ENCODE data around the gene NHLH2. TPM values are rescaled to one million over a fixed set of nuclear protein-coding genes. Genes with fewer than 3 reads are reported as not detected.
A peak's percentile ranks its signal among the peaks of the same experiment; 100 is the strongest.

The NHLH2 gene
- total RNA-seq, 1 donor from 2014 or later, result not detected

GRCh38 chr1:115842948-115843347 is 2.0 kb upstream of the NHLH2 start:
- DNase-seq (ENCODE audit: low spot score in 2 of 2), result no peak
- Histone ChIP-seq H3K9me3 (no peaks in the 10 kb centered on the region), H3K27me3 (peaks cover 14% of the 10 kb centered on the region), H3K36me3 (no peaks in the 10 kb centered on the region), H3K27ac (no peak overlapping the region), H3K4me1 (peaks cover 3 to 10% of the 10 kb centered on the region in 2 donors), H3K4me3 (no peak overlapping the region)
- intact Hi-C loops (cut with DNase I), result no loop called here
- no peak for TF ChIP-seq CTCF (IDR thresholded peaks at IDR 0.05)

- Histone ChIP-seq H3K4me1 (peaks cover 3 to 11% of the 10 kb centered on the region in 2 donors), H3K27ac (no peak overlapping the region), H3K27me3 (peaks cover 23% of the 10 kb centered on the region), H3K9me3 (no peaks in the 10 kb centered on the region), H3K4me3 (peak overlapping the region; percentile 35 to 56), H3K36me3 (no peaks in the 10 kb centered on the region)
- no peak for TF ChIP-seq CTCF (IDR thresholded peaks at IDR 0.05)
- intact Hi-C loops (cut with DNase I), result no loop called here
- DNase-seq (ENCODE audit: low spot score in 2 of 2), result no peak
These were observed 1.2 kb downstream of the NHLH2 start for GRCh38 chr1:115839679-115840237.

- intact Hi-C loops (cut with DNase I), result no loop called here
- Histone ChIP-seq H3K9me3 (no peaks in the 10 kb centered on the region), H3K36me3 (no peaks in the 10 kb centered on the region), H3K27me3 (peaks cover 23% of the 10 kb centered on the region), H3K4me1 (peaks cover 3 to 11% of the 10 kb centered on the region in 2 donors), H3K4me3 (peak overlapping the region; percentile 35 to 56), H3K27ac (no peak overlapping the region)
- no peak for TF ChIP-seq CTCF (IDR thresholded peaks at IDR 0.05)
- no peak for DNase-seq (ENCODE audit: low spot score in 2 of 2)
These were observed 1.8 kb downstream of the NHLH2 start for GRCh38 chr1:115839029-115839678.

- peaks cover 3 to 11% of the 10 kb centered on the region in 2 donors for H3K4me1 ChIP-seq
- H3K9me3 ChIP-seq, result no peaks in the 10 kb centered on the region
These were observed 2.4 kb downstream of the NHLH2 start for GRCh38 chr1:115838431-115839028.

GRCh38 chr1:115837740-115838421 is 3.0 kb downstream of the NHLH2 start:
- DNase-seq (ENCODE audit: low spot score in 2 of 2), result no peak
- no peak for TF ChIP-seq CTCF (IDR thresholded peaks at IDR 0.05)
- Histone ChIP-seq H3K9me3 (no peaks in the 10 kb centered on the region), H3K4me1 (peaks cover 3 to 11% of the 10 kb centered on the region in 2 donors), H3K27ac (no peak overlapping the region), H3K36me3 (no peaks in the 10 kb centered on the region), H3K27me3 (peaks cover 23% of the 10 kb centered on the region), H3K4me3 (peak overlapping the region; percentile 35 to 56)
- intact Hi-C loops (cut with DNase I), result no loop called here

More at GRCh38 chr1:115838431-115839028, 2.4 kb downstream of the NHLH2 start:
- H3K27ac ChIP-seq, result no peak overlapping the region
- intact Hi-C loops (cut with DNase I), result no loop called here
- H3K36me3 ChIP-seq, result no peaks in the 10 kb centered on the region
- H3K27me3 ChIP-seq, result peaks cover 23% of the 10 kb centered on the region
- H3K4me3 ChIP-seq, result peak overlapping the region; percentile 35 to 56
- TF ChIP-seq CTCF (IDR thresholded peaks at IDR 0.05), result no peak
- DNase-seq (ENCODE audit: low spot score in 2 of 2), result no peak
